GM21423 (cell line): Measurements from ENCODE around the gene TMEM233.
"Not testable (repeated sequence)": the region's sequence is repeated elsewhere in the genome, so short reads cannot be mapped to it uniquely, and the experiment has no call there.

Experiments
- ATAC-seq: cut with Tn5 transposase; IDR thresholded peaks from one replicate; pipeline ENCODE4 v1.9.1; 2021; ENCODE audit warnings: mild to moderate bottlenecking, moderate library complexity; ENCODE audit not compliant: unreplicated experiment

Gene TMEM233

GRCh38 chr12:119603767-119604166 is 10.2 kb downstream of the TMEM233 start:
- no peak for ATAC-seq

GRCh38 chr12:119609358-119609757 is 15.8 kb downstream of the TMEM233 start:
- no peak for ATAC-seq

GRCh38 chr12:119613319-119613936 is 19.9 kb downstream of the TMEM233 start:
- ATAC-seq = no peak

DNA sequence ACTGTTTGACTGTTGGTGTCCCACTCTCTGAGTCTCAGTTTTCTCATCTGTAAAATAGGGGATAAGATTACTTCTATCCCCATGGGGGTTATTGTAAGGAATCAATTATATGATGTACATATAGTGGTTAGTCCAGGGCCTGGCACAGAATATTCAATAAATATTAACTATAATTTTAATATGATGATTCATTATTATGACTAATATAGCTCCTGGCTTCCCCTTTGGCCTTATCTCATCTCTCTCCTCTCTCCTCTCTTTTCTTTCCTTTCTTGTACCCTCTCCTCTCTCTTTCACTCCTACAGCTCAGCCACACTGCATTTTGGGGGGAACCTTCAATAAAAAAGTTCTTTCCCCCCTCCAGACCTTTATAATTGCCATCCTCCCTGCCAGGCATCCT is 21.1 kb downstream of the TMEM233 start:
- ATAC-seq = no peak

DNA sequence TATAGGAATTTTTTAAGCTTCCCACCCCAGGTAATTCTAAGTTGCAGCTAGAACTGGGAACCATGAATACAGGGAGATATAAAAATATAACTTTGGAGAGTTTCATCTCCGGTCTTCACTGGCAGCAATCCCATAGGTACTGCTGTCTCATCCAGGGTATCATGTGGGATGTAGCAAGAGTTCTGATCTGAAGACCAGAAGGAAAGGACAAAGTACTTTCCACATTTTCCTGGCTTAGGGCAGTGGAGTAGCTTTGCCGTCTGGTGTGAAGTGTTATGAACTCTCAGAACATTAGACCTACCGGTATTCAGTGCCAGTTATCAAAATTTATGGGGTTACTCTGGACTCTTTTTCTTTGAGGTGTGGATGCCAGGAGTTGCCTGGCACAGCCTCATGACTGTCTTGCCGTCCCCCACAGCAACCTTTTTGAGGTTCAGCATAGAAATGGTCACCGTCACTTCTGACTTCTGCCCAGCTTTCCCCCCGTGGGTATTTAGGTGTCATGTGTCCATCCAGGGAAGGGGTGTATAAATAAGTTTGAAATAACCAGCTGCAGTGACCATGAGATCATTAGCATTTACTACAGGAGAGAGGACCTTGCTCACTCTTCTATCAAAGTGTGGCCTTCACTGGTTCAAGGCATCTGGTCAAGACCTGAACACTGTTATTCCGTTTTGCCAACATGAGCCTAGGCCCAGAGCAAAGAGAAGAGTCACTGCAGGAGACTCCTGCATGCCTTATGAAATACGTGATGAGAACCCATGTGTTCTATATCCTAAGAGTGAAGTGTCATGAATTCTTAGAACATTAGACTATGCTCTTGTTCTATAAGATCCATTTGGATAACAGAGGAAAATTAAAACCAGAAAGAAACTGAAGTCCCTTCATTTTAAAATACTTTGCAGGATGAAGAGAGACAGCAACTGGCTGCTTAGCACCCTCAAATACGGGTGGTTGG is 22.2 kb downstream of the TMEM233 start:
- no peak for ATAC-seq

DNA sequence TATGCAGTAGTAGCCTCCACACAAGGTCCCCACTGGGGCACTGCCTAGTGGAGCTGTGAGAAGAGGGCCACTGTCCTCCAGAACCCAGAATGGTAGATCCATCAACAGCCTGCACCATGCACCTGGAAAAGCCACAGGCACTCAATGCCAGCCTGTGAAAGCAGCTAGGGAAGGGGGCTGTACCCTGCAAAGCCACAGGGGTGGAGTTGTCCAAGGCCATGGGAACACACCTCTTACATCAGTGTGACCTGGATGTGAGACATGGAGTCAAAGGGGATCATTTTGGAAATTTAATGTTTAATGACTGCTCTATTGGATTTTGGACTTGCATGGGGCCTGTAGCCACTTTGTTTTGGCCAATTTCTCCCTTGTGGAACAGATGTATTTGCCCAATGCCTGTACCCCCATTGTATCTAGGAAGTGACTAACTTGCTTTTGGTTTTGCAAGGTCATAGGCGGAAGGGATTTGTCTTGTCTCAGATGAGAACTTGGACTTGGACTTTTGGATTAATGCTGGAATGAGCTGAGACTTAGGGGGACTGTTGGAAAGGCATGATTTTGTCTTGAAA is 24.8 kb downstream of the TMEM233 start:
- ATAC-seq = not testable (repeated sequence)

- no peak for ATAC-seq
These were observed 26.9 kb downstream of the TMEM233 start for GRCh38 chr12:119620490-119620889.

GRCh38 chr12:119621878-119622277 is 28.3 kb downstream of the TMEM233 start:
- no peak for ATAC-seq

DNA sequence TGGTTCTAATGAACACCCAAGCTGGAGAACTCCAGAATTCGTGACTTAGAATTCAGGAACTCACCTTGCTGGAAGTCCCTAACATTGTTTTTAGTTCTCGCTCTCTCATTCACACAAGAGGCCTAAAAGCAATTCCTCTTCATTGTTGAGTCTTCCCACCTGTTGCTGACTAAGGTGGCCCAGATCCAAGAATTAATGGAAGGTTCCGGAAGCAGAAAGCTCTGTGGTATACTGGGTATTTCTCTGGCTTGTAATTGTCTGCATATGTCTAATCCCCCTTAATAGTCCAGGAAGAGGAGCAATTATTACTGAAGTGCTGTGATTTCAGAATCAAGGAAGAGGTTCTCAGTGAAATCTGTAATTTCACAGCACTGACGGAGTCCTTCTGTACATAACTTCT is 31.4 kb downstream of the TMEM233 start:
- no peak for ATAC-seq

GRCh38 chr12:119627019-119627643 is 33.6 kb downstream of the TMEM233 start:
- ATAC-seq = no peak

GRCh38 chr12:119627686-119628085 is 34.1 kb downstream of the TMEM233 start:
- ATAC-seq = no peak

DNA sequence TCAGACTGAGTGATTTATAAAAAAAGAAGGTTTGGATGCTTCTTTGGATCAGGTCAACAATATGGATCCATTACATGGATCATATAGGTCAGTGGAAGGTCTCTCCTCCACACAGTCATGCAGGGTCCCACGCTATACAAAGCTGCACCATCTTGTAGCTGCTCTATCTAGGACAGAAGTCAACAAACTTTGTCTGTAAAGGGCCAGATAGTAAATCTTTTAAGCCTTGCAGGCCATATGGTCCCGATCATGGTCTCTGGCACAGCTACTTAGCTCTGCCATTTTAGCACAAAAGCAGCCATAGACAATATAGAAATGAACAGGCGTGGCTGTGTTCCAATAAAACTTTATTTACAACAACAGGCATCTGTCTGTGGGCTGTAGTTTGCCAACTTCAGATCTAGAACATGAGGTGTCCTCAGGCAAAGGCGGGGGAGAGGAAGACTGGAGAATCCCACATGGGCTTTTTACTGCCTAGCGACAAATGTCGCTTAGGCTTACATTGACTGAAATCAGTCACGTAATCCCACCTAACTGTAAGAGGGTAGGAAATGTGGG is 36.7 kb downstream of the TMEM233 start:
- ATAC-seq = no peak

GRCh38 chr12:119630962-119631550 is 37.5 kb downstream of the TMEM233 start:
- no peak for ATAC-seq

GRCh38 chr12:119631930-119632678 is 38.5 kb downstream of the TMEM233 start:
- no peak for ATAC-seq

DNA sequence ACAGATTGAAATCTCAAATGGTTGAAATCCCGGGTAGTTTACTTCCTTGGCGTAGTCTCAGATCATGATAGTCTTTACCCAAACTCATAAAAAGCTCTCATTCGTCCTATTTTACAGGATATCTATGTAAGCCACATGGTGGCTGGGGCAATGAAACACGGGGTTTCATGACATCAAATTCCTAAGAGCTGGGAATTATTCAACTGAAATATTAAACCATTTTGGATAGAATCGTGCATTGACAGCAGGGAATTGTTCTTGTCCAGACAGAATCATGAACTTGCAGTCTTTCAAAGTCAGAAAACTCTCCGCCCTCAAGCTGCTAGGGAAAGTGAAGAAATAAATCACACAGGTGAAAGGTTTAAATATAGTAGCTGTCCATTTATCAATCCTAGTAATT is 41.2 kb downstream of the TMEM233 start:
- ATAC-seq = no peak

GRCh38 chr12:119642986-119643385 is 49.4 kb downstream of the TMEM233 start:
- no peak for ATAC-seq

DNA sequence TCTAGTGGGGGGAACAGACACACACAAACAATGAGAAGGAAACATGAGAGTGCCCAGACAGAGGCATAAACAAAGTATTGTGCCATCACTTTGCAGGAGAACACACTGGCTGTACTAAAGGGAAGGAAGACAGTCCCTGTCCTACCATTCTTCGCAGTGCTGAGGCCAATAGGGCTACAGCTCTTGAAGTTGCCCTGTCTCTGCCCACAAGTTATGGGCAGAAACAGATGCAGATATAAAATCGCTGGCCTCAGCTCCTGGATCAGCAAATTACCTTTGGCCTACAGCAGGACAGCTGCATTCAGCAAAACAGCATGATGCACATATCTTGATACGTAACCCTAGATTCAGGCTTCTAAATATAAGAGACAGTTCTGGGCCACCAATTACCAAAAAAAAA is 51.4 kb downstream of the TMEM233 start:
- ATAC-seq = no peak

DNA sequence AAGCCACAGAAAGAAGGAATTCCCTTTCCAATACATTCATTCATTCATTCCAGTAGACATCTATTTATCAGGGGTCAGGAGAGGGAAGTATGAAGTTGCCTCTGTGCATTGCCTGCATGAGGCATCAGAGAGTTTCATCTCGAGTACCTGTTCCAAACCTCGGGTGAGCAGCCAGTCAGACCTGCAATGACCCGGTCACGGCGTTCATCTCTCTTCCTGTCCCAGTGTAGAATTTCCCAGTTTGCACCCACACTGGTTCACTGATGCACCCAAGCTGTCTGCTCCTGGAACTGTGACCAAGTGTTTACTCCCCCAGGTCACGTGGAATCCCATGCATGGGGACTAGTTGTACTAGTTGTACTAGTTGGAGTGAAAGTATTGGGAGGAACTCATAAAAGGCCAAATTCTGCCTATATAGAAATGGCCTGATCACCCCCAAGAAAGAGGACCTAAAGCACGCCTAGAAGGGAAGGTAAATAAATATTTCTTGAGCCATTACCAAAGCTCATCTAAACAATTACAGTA is 52.0 kb downstream of the TMEM233 start:
- no peak for ATAC-seq

DNA sequence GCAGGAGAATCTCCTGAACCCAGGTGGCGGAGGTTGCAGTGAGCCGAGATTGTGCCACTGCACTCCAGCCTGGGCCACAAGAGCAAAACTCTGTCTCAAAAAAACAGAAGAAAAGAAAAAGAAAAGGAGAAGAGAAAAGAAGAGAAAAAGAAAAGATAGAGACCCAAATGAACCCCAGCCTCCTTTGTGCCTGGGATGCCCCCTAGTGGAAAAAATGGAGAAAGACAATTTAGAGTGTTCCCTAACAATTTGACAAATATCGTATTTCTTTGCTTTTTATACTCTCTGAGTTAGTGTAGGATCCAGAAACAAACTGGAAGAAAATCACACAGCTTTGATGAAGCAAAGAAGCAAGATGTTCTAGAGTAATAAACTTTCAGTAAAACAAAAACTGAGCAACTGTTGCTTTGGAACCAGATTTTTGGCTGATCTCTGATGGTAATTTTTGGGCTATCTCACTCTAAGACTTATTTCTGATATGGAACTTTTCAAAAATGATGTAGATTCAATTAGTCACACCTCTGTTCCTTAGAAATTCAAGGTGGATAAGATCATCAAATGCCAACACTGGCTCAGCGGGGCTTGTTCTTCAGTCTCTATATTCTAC is 55.7 kb downstream of the TMEM233 start:
- no peak for ATAC-seq
